Measurements from ENCODE around the gene ZDHHC7.

Gene ZDHHC7

GRCh38 chr16:84993926-84994325 is 17.4 kb downstream of the ZDHHC7 start:
- no peak for DNase-seq (ENCODE audit: low read depth in 2 of 2)

- no peak for DNase-seq (ENCODE audit: low read depth in 2 of 2)
Observed at GRCh38 chr16:84992717-84993075, 18.6 kb downstream of the ZDHHC7 start.

GRCh38 chr16:84990782-84991181 is 20.6 kb downstream of the ZDHHC7 start:
- no peak for DNase-seq (ENCODE audit: low read depth in 2 of 2)

GRCh38 chr16:84989749-84990620 is 21.4 kb downstream of the ZDHHC7 start:
- DNase-seq (ENCODE audit: low read depth in 2 of 2) = no peak

GRCh38 chr16:84988328-84989080 is 22.8 kb downstream of the ZDHHC7 start:
- DNase-seq (ENCODE audit: low read depth in 2 of 2) = no peak

- no peak for DNase-seq (ENCODE audit: low read depth in 2 of 2)
Observed at GRCh38 chr16:84986879-84987278, 24.5 kb downstream of the ZDHHC7 start.

- DNase-seq (ENCODE audit: low read depth in 2 of 2) = no peak
Observed at GRCh38 chr16:84986102-84986501, 25.2 kb downstream of the ZDHHC7 start.

- DNase-seq (ENCODE audit: low read depth in 2 of 2) = no peak
Observed at GRCh38 chr16:84985079-84986065, 26.0 kb downstream of the ZDHHC7 start.

- no peak for DNase-seq (ENCODE audit: low read depth in 2 of 2)
Observed at GRCh38 chr16:84982434-84982833, 28.9 kb downstream of the ZDHHC7 start.

GRCh38 chr16:84979516-84979915 is 31.8 kb downstream of the ZDHHC7 start:
- no peak for DNase-seq (ENCODE audit: low read depth in 2 of 2)

- no peak for DNase-seq (ENCODE audit: low read depth in 2 of 2)
Observed at GRCh38 chr16:84976644-84977400, 34.5 kb downstream of the ZDHHC7 start.

GRCh38 chr16:84975522-84975921 is 35.8 kb downstream of the ZDHHC7 start:
- no peak for DNase-seq (ENCODE audit: low read depth in 2 of 2)

GRCh38 chr16:84975066-84975465 is 36.3 kb downstream of the ZDHHC7 start:
- DNase-seq (ENCODE audit: low read depth in 2 of 2) = no peak

GRCh38 chr16:84973776-84974523 is 37.4 kb downstream of the ZDHHC7 start:
- no peak for DNase-seq (ENCODE audit: low read depth in 2 of 2)

- no peak for DNase-seq (ENCODE audit: low read depth in 2 of 2)
Observed at GRCh38 chr16:84973236-84973635, 38.1 kb downstream of the ZDHHC7 start.

- peak; percentile 48 to 52 for DNase-seq (ENCODE audit: low read depth in 2 of 2)
Observed at GRCh38 chr16:84970447-84971127, 40.7 kb downstream of the ZDHHC7 start.

GRCh38 chr16:84967828-84968227 is 43.5 kb downstream of the ZDHHC7 start:
- no peak for DNase-seq (ENCODE audit: low read depth in 2 of 2)

- no peak for DNase-seq (ENCODE audit: low read depth in 2 of 2)
Observed at GRCh38 chr16:84965428-84966415, 45.6 kb downstream of the ZDHHC7 start.
